ENCODE results near the gene TMUB2. TPM values are rescaled to one million over a fixed set of nuclear protein-coding genes. Genes with fewer than 3 reads are reported as not detected.
A peak's percentile ranks its signal among the peaks of the same experiment; 100 is the strongest.

The TMUB2 gene
- total and polyA plus RNA-seq, 9 of the 15 experiments (the other 6 are each of a cell fraction or from before 2014, with no cell fraction given): 4.1 to 29.8 (median 16.3) TPM

- intact Hi-C loops (cut with micrococcal nuclease) (loop anchor here (1.0 to 2.0 kb wide), 4 partner anchors 56 to 313 kb away; partner anchors contain the start of gene GRN), in situ Hi-C loops (cut with MboI) (loop anchor here (5.0 kb wide), 1 partner anchor 117 kb away; no protein-coding TSS in a partner anchor)
- H3K4me2 ChIP-seq (ENCODE audit: insufficient read depth, low read length): peak overlapping the region; percentile 28
- H3K9me3 ChIP-seq (replicated peaks; ENCODE audit: control insufficient read depth, insufficient read depth, low read depth, low read length): no peaks in the 10 kb centered on the region
- BruUV-seq (replicated peaks): TSS peak; percentile 12
- H3K79me2 ChIP-seq (ENCODE audit: control insufficient read depth, insufficient read depth, low read length): peaks cover 6% of the 10 kb centered on the region; the same call in 1 of the 3 replicates
- H3K27me3 ChIP-seq (ENCODE audit: control insufficient read depth in 2 of 2, insufficient read depth in 2 of 2, low read length in 2 of 2): no peaks in the 10 kb centered on the region
- H2AFZ ChIP-seq (ENCODE audit: low read depth, low read length): no peak overlapping the region
- CTCF ChIA-PET (ENCODE audit: low intra/inter-chr PET ratio): interaction anchor here (0.7 to 3.9 kb wide), 12 partner anchors 9 to 655 kb away, joined by 3 to 42 read pairs (median 6); partner anchors contain the start of genes GRN and UBTF
- ATAC-seq: no peak
- no peak overlapping the region for H3K4me3 ChIP-seq
- H3K9ac ChIP-seq (ENCODE audit: insufficient read depth in 1 of 2, low read depth in 2 of 2, low read length in 2 of 2): peak overlapping the region; percentile 56 to 82; a peak in 3 of 4 replicates
- peak; percentile 67 for FAIRE-seq
- H3K4me1 ChIP-seq (replicated peaks in 1 of 2; ENCODE audit: control insufficient read depth in 2 of 2, insufficient read depth in 2 of 2, low read length in 2 of 2): peaks cover 15 to 51% of the 10 kb centered on the region in 2 experiments; a peak in 4 of 5 replicates
- H3K27ac ChIP-seq (ENCODE audit: extremely low read depth, low read depth, low read length): 0 out of 3 replicates have a peak overlapping the region, but pooled peaks have one; percentile 50
- POLR2A ChIA-PET: interaction anchor here (0.6 to 3.6 kb wide), 11 partner anchors 10 to 326 kb away, joined by 3 to 16 read pairs (median 3); partner anchors contain the start of genes ATXN7L3, GRN, SLC25A39 and UBTF
- H3K36me3 ChIP-seq (ENCODE audit: control insufficient read depth, insufficient read depth, low read length): peaks cover 76% of the 10 kb centered on the region
- peaks cover 4% of the 10 kb centered on the region for H3K9me1 ChIP-seq (ENCODE audit: control insufficient read depth, insufficient read depth, low read length)
- peaks cover 12% of the 10 kb centered on the region for H4K20me1 ChIP-seq (replicated peaks; ENCODE audit: control insufficient read depth, insufficient read depth, low read length)
- WGBS (ENCODE audit: insufficient coverage, low coverage, missing lambda C conversion rate): 67% methylated on average over 11 of the region's 11 CpGs
- DNase-seq (ENCODE audit: extremely low read depth in 1 of 4, low spot score in 3 of 4): no peak
- 0 out of 2 replicates have a peak, but pooled peaks have one; percentile 28 for TF ChIP-seq SUPT5H (IDR thresholded peaks at IDR 0.05)
- TF ChIP-seq THRA (IDR thresholded peaks at IDR 0.05): no peak
- TF ChIP-seq ZNF318 (IDR thresholded peaks at IDR 0.05; ENCODE audit: borderline replicate concordance in 1 of 2, low read depth in 1 of 2): no peak
- no peak for TF ChIP-seq CLOCK (CRISPR knock-in tag; IDR thresholded peaks at IDR 0.05; ENCODE audit: borderline replicate concordance)
- no peak for TF ChIP-seq PPARD (CRISPR knock-in tag; IDR thresholded peaks at IDR 0.05)
- TF ChIP-seq HDAC6 (IDR thresholded peaks at IDR 0.05; ENCODE audit: low read depth, low read length): no peak
- TF ChIP-seq PYGO2 (tag; IDR thresholded peaks at IDR 0.05): no peak
- no peak for TF ChIP-seq EP300 (IDR thresholded peaks at IDR 0.05; ENCODE audit: low read length)
These were observed 23.1 kb downstream of the TMUB2 start for GRCh38 chr17:44209786-44210341.

All from K562 (cell line).